ENCODE results near the gene NUDT22.

NUDT22 gene

GRCh38 chr11:64278576-64279190 lies 52.6 kb downstream of the NUDT22 start:
- no peaks in the 10 kb centered on the region for H3K27me3 ChIP-seq (replicated peaks)
- H3K27ac ChIP-seq = no peak overlapping the region
- in situ Hi-C loops (cut with HindIII; ENCODE audit: low pct_ligation_motif_present, low sequenced_read_pairs) = no loop called here
- DNase-seq = no peak
- TF ChIP-seq, protein P1, sequence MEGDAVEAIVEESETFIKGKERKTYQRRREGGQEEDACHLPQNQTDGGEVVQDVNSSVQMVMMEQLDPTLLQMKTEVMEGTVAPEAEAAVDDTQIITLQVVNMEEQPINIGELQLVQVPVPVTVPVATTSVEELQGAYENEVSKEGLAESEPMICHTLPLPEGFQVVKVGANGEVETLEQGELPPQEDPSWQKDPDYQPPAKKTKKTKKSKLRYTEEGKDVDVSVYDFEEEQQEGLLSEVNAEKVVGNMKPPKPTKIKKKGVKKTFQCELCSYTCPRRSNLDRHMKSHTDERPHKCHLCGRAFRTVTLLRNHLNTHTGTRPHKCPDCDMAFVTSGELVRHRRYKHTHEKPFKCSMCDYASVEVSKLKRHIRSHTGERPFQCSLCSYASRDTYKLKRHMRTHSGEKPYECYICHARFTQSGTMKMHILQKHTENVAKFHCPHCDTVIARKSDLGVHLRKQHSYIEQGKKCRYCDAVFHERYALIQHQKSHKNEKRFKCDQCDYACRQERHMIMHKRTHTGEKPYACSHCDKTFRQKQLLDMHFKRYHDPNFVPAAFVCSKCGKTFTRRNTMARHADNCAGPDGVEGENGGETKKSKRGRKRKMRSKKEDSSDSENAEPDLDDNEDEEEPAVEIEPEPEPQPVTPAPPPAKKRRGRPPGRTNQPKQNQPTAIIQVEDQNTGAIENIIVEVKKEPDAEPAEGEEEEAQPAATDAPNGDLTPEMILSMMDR (IDR thresholded peaks at IDR 0.05; ENCODE audit: low read depth, low read length, missing control alignments) = no peak
- H3K36me3 ChIP-seq (replicated peaks) = peaks cover 2% of the 10 kb centered on the region
- no peak overlapping the region for H3K4me3 ChIP-seq (ENCODE audit: low read depth, low read length)

Data from brain microvascular endothelial cell (primary cell).